DOHH2 (cell line): ENCODE data around the gene RPS6KA3.
A peak's percentile ranks its signal among the peaks of the same experiment; 100 is the strongest.

Experiments used
- H3F3A ChIP-seq: fragments of 200-600 bp; sonication (generic), shearing (Covaris generic); 2 replicates; pipeline ENCODE4 v1.6.0; 2016; ENCODE audit warnings: antibody characterized with exemption, mild to moderate bottlenecking; ENCODE audit not compliant: control insufficient read depth, insufficient read depth
- H3K27ac ChIP-seq: fragments of 200-600 bp; sonication (generic); 2 replicates; pipeline ENCODE4 v1.5.1; 2014; ENCODE audit warnings: low read depth, mild to moderate bottlenecking, low read length, moderate library complexity
- H3K27me3 ChIP-seq: fragments of 200-600 bp; sonication (generic); 2 replicates; pipeline ENCODE4 v1.6.1; 2014; ENCODE audit warnings: mild to moderate bottlenecking, low read length, mixed read lengths; ENCODE audit not compliant: control insufficient read depth
- H3K36me3 ChIP-seq: fragments of 200-600 bp; sonication (generic); 2 replicates; pipeline ENCODE4 v1.6.1; 2014; ENCODE audit warnings: mild to moderate bottlenecking, low read length, moderate library complexity, mixed read lengths; ENCODE audit not compliant: control insufficient read depth
- H3K4me1 ChIP-seq: fragments of 200-600 bp; sonication (generic); 2 replicates; pipeline ENCODE4 v1.6.1; 2014; ENCODE audit warnings: mild to moderate bottlenecking, low read length, mixed read lengths; ENCODE audit not compliant: control insufficient read depth
- H3K4me2 ChIP-seq: fragments of 200-600 bp; sonication (generic); 2 replicates; pipeline ENCODE4 v1.6.0; 2014; ENCODE audit warnings: mild to moderate bottlenecking, low read length, moderate library complexity
- H3K4me3 ChIP-seq: fragments of 200-600 bp; sonication (generic); 2 replicates; pipeline ENCODE4 v1.5.1; 2014; ENCODE audit warnings: mild to moderate bottlenecking, low read length, mixed read lengths
- H3K79me2 ChIP-seq: fragments of 200-600 bp; sonication (generic); 2 replicates; pipeline ENCODE4 v1.6.1; 2014; ENCODE audit warnings: mild to moderate bottlenecking, low read length, mixed read lengths; ENCODE audit not compliant: control insufficient read depth
- H3K9me2 ChIP-seq: fragments of 200-600 bp; sonication (generic); replicated peaks from 2 replicates; pipeline ENCODE4 v1.6.1; 2014; ENCODE audit warnings: mild to moderate bottlenecking, low read length, mixed read lengths; ENCODE audit not compliant: control insufficient read depth
- H3K9me3 ChIP-seq: fragments of 200-600 bp; sonication (generic); 2 replicates; pipeline ENCODE4 v1.6.1; 2014; ENCODE audit warnings: antibody characterized with exemption, low read length, mixed read lengths; ENCODE audit not compliant: control insufficient read depth, insufficient read depth
- H4K20me1 ChIP-seq: fragments of 200-600 bp; sonication (generic); 2 replicates; pipeline ENCODE4 v1.6.0; 2014; ENCODE audit warnings: low read depth, mild to moderate bottlenecking, antibody characterized with exemption, low read length, moderate library complexity; ENCODE audit not compliant: control insufficient read depth, insufficient read depth
- EZH2phosphoT487 ChIP-seq: fragments of 200-600 bp; sonication (generic); IDR thresholded peaks from 2 replicates; pipeline ENCODE4 v1.6.1; 2017; ENCODE audit warnings: borderline replicate concordance, mild to moderate bottlenecking, antibody characterized with exemption, low read length, moderate library complexity, mixed read lengths
- TF ChIP-seq, protein P1 (sequence below): fragments of 200-600 bp; sonication (generic); IDR thresholded peaks from one replicate; pipeline ENCODE4 v1.5.1; 2014; ENCODE audit warnings: antibody characterized with exemption, mild to moderate bottlenecking, low read depth, low read length; ENCODE audit not compliant: poor library complexity, severe bottlenecking

RPS6KA3 gene

DNA sequence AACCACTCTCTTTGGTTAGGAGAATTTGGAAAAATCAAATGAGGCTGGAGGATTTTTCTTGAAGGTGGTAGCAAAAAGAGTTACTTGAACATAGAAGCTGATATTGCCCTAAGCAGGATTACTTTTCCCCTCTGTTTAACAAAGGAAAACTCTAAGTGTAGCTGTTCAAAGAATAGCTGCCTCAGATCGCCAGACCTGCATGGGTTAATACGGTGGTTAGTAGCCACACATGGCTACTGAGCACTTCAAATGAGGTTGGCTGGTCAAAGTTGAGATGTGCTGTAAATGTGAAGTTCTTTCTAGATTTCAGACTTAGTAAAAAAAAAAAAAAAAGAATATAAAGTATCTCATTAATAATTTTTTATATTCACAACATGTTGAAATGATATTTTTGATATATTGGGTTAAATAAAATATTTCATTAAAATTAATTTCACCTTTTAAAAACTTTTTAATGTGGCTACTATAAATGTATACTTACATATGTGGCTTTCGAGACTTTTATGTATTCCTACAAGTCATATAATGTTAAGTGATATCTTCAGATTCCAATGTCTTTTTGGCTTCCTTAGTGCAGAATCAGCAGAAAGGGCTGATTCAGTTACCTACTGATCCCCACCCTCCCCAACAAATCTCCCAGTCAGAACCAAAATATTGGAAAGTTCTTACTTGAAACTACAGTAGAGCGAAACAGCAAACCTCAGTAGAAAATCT is 3.3 kb upstream of the RPS6KA3 start:
- Histone ChIP-seq H3K9me2 (no peaks in the 10 kb centered on the region), H3K9me3 (no peaks in the 10 kb centered on the region), H3K27me3 (peaks cover 7% of the 10 kb centered on the region; the same call in 1 of the 2 replicates), H3K27ac (no peak overlapping the region), H3K4me2 (no peak overlapping the region), H4K20me1 (no peaks in the 10 kb centered on the region), H3K79me2 (peaks cover 14% of the 10 kb centered on the region), H3K4me1 (peaks cover 4% of the 10 kb centered on the region), H3K4me3 (no peak overlapping the region), H3F3A (no peaks in the 10 kb centered on the region), H3K36me3 (no peaks in the 10 kb centered on the region)
- TF ChIP-seq, protein P1, sequence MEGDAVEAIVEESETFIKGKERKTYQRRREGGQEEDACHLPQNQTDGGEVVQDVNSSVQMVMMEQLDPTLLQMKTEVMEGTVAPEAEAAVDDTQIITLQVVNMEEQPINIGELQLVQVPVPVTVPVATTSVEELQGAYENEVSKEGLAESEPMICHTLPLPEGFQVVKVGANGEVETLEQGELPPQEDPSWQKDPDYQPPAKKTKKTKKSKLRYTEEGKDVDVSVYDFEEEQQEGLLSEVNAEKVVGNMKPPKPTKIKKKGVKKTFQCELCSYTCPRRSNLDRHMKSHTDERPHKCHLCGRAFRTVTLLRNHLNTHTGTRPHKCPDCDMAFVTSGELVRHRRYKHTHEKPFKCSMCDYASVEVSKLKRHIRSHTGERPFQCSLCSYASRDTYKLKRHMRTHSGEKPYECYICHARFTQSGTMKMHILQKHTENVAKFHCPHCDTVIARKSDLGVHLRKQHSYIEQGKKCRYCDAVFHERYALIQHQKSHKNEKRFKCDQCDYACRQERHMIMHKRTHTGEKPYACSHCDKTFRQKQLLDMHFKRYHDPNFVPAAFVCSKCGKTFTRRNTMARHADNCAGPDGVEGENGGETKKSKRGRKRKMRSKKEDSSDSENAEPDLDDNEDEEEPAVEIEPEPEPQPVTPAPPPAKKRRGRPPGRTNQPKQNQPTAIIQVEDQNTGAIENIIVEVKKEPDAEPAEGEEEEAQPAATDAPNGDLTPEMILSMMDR: no peak
- TF ChIP-seq EZH2phosphoT487: no peak

DNA sequence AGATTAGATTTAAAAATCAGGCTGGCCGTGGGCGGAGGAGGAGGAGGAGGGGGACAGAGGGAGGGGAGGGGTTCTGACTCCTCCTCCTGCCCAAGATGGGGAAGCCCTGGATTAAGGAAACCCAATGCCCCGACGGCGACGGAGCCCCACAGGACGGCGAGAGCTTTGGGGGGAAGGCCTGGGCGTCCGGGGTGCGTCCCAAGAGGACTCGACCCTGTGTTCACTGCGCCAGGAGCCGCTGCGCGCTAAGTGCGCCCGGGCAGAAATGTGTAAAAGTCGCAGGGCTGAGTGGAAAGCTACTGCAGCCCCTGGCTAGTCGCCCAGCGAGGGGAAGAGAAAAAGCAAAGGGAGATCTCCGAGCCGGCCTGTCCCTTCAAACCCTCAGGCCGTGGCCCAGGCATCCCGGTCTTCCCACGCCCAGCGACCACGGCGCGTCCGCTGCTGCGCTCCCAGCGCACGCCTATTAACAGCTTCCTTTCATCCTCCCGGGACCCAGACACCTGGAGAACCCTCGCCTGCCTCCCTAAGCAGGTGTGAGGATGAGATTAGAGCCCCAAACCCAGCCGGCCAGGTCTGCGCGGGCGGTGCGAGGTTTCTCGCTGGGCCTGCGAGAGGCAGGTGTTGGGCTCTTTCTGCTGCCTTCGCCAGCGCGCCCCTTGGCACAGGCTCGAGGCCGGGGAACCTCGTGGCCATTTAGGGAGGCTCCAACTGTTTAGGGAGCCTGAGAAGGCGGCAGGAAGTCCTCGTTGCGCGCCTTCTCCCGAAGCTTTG is 1.4 kb upstream of the RPS6KA3 start:
- peak overlapping the region; percentile 82 for H3K4me2 ChIP-seq
- H4K20me1 ChIP-seq: no peaks in the 10 kb centered on the region; the same call in 1 of the 2 replicates
- no peaks in the 10 kb centered on the region for H3K36me3 ChIP-seq
- H3K27ac ChIP-seq: no peak overlapping the region
- peaks cover 33% of the 10 kb centered on the region for H3K79me2 ChIP-seq
- H3F3A ChIP-seq: no peaks in the 10 kb centered on the region
- TF ChIP-seq, protein P1: no peak
- TF ChIP-seq EZH2phosphoT487: no peak
- peak overlapping the region; percentile 76 for H3K4me3 ChIP-seq
- peaks cover 7% of the 10 kb centered on the region; the same call in 1 of the 2 replicates for H3K27me3 ChIP-seq
- no peaks in the 10 kb centered on the region for H3K9me3 ChIP-seq
- H3K4me1 ChIP-seq: peaks cover 20% of the 10 kb centered on the region
- H3K9me2 ChIP-seq: no peaks in the 10 kb centered on the region

DNA sequence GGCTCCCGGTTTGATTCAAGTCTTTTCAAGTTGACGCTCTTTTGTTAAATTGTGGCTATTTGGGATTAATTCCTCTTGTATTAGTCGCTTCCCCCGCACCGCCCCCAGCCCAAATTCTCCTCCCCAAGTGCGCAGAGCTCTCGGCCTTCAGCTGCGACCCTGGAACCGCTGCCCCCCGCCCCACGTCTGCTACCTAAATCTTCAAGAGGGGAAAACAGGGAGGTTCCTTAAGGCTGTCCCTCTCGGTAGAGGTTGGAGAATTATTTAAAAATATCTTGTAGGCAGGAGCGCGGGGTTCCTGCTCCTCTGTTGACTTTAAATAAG is 860 bp upstream of the RPS6KA3 start:
- Histone ChIP-seq H3K27me3 (peaks cover 7% of the 10 kb centered on the region; the same call in 1 of the 2 replicates), H3K4me1 (peaks cover 22% of the 10 kb centered on the region), H3K4me2 (peak overlapping the region; percentile 82), H3K27ac (no peak overlapping the region), H4K20me1 (no peaks in the 10 kb centered on the region; the same call in 1 of the 2 replicates), H3K9me3 (no peaks in the 10 kb centered on the region), H3K36me3 (no peaks in the 10 kb centered on the region), H3F3A (no peaks in the 10 kb centered on the region), H3K9me2 (no peaks in the 10 kb centered on the region), H3K79me2 (peaks cover 35% of the 10 kb centered on the region), H3K4me3 (peak overlapping the region; percentile 76)
- TF ChIP-seq, protein P1: no peak
- TF ChIP-seq EZH2phosphoT487: no peak
